ENCODE data around the gene AIPL1. TPM values are rescaled to one million over a fixed set of nuclear protein-coding genes. Genes with fewer than 3 reads are reported as not detected.

AIPL1 gene
- total RNA-seq, 2 donors from 2014 or later: not detected

DNA sequence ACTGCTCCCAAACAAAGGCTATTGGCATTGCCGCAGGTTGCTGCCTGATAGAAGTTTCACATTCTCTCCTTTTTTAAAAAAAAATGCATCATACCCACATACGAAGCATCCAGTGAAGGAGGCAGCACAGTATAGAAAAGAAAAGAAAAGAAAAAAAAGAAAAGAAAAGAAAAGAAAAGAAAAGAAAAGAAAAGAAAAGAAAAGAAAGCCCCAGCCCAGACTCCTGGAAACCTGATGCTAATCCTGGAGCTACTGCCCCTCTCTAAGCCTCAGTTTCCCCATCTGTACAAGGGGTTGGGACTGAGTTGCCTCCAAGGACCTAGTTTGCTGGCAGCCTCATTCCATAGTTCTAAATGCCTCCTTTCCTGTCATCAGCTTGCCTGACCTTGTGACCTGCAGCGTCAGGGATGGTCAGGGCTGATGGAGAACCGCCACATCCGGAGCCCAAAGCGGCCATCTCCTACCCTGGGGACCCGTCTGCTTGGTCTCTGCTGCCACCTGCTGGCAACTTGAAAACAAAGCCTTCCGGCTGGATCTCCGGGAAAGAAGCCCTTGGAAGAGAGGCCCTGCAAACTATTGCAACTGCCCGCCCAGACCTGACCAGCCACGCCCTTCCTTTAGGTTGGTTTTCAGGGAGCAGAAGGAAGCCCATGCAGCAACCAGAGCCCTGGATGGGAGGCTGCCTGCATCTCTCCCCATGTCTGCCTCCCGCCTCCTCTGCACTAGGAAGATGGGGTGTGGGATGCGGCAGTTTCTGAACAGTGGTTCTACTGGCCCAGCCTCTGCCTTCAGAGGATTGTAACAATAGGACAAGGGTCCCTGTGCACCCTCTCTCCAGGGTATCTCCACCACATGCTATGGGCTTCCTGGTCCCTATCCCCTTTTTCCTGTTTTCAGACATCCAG lies 13.0 kb downstream of the AIPL1 start:
- intact Hi-C loops (cut with DNase I): loop anchor here (2.0 kb wide), 1 partner anchor 835 kb away; no protein-coding TSS in a partner anchor
- peak; percentile 74 to 80 (median 78) for DNase-seq
- ATAC-seq: peak; percentile 68
- WGBS, 2 donors: 20 to 23% methylated on average over 7 to 13 of the region's 13 CpGs
- Histone ChIP-seq H3K9me3 (no peaks in the 10 kb centered on the region), H3K4me3 (no peak overlapping the region), H3K27me3 (no peaks in the 10 kb centered on the region), H3K27ac (no peak overlapping the region), H3K36me3 (replicated peaks in 1 of 2; ENCODE audit: insufficient read depth in 1 of 2, low read depth in 2 of 2) (no peaks in the 10 kb centered on the region), H3K4me1 (no peaks in the 10 kb centered on the region)
- TF ChIP-seq, protein P1, sequence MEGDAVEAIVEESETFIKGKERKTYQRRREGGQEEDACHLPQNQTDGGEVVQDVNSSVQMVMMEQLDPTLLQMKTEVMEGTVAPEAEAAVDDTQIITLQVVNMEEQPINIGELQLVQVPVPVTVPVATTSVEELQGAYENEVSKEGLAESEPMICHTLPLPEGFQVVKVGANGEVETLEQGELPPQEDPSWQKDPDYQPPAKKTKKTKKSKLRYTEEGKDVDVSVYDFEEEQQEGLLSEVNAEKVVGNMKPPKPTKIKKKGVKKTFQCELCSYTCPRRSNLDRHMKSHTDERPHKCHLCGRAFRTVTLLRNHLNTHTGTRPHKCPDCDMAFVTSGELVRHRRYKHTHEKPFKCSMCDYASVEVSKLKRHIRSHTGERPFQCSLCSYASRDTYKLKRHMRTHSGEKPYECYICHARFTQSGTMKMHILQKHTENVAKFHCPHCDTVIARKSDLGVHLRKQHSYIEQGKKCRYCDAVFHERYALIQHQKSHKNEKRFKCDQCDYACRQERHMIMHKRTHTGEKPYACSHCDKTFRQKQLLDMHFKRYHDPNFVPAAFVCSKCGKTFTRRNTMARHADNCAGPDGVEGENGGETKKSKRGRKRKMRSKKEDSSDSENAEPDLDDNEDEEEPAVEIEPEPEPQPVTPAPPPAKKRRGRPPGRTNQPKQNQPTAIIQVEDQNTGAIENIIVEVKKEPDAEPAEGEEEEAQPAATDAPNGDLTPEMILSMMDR (IDR thresholded peaks at IDR 0.05): peak; percentile 71 to 86 (median 80)
- TF ChIP-seq POLR2A (IDR thresholded peaks at IDR 0.05): no peak

DNA sequence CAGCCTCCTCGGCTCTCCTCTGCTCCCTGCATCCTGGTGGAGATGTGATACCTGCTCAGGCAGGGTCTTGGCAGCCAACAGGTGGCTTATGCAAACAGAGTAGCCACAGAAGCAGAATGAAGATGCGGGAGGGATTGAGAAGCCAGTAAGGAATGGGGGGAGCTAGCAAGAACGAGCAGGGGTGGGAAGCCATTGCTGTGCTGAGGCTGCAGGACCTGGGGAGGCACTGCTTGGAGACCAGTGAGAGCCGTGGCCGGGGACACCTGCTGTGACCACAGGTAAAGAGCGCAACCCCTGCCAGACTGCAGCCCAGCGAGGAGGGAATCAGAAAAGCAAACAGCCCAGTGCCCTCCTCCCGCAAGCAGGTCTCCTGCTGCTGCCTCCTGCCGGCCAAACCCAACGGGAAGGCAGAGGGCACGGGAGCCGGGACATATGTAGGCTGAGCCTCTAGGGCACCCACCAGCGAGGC lies 14.7 kb downstream of the AIPL1 start:
- H3K4me1 ChIP-seq: no peaks in the 10 kb centered on the region
- TF ChIP-seq, protein P1 (IDR thresholded peaks at IDR 0.05): peak in 1 of 7 experiments; percentile 21
- no peak for TF ChIP-seq POLR2A (IDR thresholded peaks at IDR 0.05)
- ATAC-seq: no peak
- no peaks in the 10 kb centered on the region for H3K27me3 ChIP-seq
- intact Hi-C loops (cut with DNase I): loop anchor here (2.0 kb wide), 1 partner anchor 833 kb away; no protein-coding TSS in a partner anchor
- H3K27ac ChIP-seq: no peak overlapping the region
- no peak overlapping the region for H3K4me3 ChIP-seq
- DNase-seq: peak in 2 of 4 donors; percentile 16 to 28
- 6 to 13% methylated on average over 13 of the region's 13 CpGs for WGBS, 2 donors
- no peaks in the 10 kb centered on the region for H3K36me3 ChIP-seq (replicated peaks in 1 of 2; ENCODE audit: insufficient read depth in 1 of 2, low read depth in 2 of 2)
- no peaks in the 10 kb centered on the region for H3K9me3 ChIP-seq

DNA sequence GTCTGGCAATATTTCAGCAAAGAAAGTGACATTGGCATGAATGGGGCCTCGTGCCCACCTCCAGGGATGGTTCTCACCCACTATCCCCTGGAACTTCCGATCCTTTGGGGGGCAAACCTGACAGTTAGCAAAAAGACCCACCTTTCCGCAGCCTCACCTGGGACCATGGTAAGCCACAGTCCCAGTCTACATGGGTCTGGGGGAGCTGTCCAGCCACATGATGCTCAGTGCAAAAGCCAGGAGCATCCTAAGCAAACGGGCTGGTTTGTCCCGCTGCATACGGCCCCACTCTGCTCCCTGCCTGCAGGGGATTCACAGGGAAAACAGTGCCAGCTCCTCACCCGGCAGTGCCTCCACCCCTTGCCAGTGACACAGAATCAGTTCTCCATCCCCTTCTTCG lies 19.3 kb downstream of the AIPL1 start:
- Histone ChIP-seq H3K27me3 (no peaks in the 10 kb centered on the region), H3K4me3 (no peak overlapping the region), H3K36me3 (replicated peaks in 1 of 2; ENCODE audit: insufficient read depth in 1 of 2, low read depth in 2 of 2) (no peaks in the 10 kb centered on the region), H3K4me1 (no peaks in the 10 kb centered on the region), H3K9me3 (no peaks in the 10 kb centered on the region), H3K27ac (no peak overlapping the region)
- WGBS, 2 donors: 55 to 63% methylated on average over 4 to 8 of the region's 8 CpGs
- intact Hi-C loops (cut with DNase I): no loop called here
- ATAC-seq: no peak
- DNase-seq: no peak
- no peak for TF ChIP-seq POLR2A (IDR thresholded peaks at IDR 0.05)
- TF ChIP-seq, protein P1 (IDR thresholded peaks at IDR 0.05): no peak

DNA sequence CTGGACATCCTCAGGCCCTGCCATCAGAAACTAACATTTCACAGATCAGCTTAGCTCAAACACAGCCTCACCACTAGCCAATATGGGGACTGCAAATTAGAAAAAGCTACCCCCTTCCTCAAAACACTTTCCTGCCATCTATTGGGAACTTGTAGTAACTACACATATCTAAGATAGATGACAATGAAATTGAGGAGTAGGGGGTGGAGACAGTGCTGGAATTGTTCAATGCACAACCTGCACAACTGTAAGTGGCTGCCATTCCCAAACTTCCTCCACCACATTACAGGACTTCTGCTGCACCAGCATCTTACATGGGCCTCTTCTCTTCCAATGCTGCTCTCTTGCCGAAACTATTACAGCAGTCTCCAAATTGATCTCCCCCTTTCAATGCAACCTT lies 21.9 kb downstream of the AIPL1 start:
- Histone ChIP-seq H3K4me3 (no peak overlapping the region), H3K27me3 (no peaks in the 10 kb centered on the region), H3K36me3 (replicated peaks in 1 of 2; ENCODE audit: insufficient read depth in 1 of 2, low read depth in 2 of 2) (no peaks in the 10 kb centered on the region), H3K27ac (no peak overlapping the region), H3K9me3 (no peaks in the 10 kb centered on the region), H3K4me1 (no peaks in the 10 kb centered on the region)
- no peak for DNase-seq
- TF ChIP-seq, protein P1 (IDR thresholded peaks at IDR 0.05): peak in 5 of 7 experiments; percentile 18 to 33 (median 27)
- TF ChIP-seq POLR2A (IDR thresholded peaks at IDR 0.05): no peak
- intact Hi-C loops (cut with DNase I): no loop called here
- ATAC-seq: no peak
- WGBS, 2 donors: 68 to 83% methylated on average over 1 of the region's 1 CpG
